CD4-positive, alpha-beta T cell treated with Interleukin-1 beta for 1 hour (primary cell): Measurements from ENCODE around the gene ZNF578.
A peak's percentile ranks its signal among the peaks of the same experiment; 100 is the strongest.
"Not testable (repeated sequence)": the region's sequence is repeated elsewhere in the genome, so short reads cannot be mapped to it uniquely, and the experiment has no call there.

Source experiments
- DNase-seq, 2 donors: peaks; one replicate each; pipeline ENCODE4 v3.0.0-alpha.2; 2020 to 2022

ZNF578 gene

GRCh38 chr19:52518646-52519045 lies 65.3 kb downstream of the ZNF578 start:
- no peak for DNase-seq

DNA sequence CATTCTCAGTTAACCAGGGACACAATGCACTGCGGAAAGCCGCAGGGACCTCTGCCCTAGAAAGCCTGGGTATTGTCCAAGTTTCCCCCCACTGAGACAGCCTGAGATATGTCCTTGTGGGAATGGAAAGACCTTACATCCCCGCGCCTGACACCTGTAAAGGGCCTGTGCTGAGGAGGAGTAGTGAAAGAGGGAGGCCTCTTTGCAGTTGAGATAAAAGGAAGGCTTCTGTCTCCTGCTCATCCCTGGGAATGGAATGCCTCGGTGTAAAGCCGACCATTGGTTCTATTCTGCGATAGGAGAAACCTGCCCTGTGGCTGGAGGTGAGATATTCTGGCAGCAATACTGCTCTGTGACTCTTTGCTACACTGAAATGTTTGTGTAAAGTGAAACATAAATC lies 65.8 kb downstream of the ZNF578 start:
- DNase-seq: not testable (repeated sequence)

GRCh38 chr19:52520013-52520412 lies 66.7 kb downstream of the ZNF578 start:
- no peak for DNase-seq

- no peak for DNase-seq
Observed at GRCh38 chr19:52522551-52522950, 69.2 kb downstream of the ZNF578 start.

GRCh38 chr19:52524086-52524485 lies 70.7 kb downstream of the ZNF578 start:
- DNase-seq: no peak

DNA sequence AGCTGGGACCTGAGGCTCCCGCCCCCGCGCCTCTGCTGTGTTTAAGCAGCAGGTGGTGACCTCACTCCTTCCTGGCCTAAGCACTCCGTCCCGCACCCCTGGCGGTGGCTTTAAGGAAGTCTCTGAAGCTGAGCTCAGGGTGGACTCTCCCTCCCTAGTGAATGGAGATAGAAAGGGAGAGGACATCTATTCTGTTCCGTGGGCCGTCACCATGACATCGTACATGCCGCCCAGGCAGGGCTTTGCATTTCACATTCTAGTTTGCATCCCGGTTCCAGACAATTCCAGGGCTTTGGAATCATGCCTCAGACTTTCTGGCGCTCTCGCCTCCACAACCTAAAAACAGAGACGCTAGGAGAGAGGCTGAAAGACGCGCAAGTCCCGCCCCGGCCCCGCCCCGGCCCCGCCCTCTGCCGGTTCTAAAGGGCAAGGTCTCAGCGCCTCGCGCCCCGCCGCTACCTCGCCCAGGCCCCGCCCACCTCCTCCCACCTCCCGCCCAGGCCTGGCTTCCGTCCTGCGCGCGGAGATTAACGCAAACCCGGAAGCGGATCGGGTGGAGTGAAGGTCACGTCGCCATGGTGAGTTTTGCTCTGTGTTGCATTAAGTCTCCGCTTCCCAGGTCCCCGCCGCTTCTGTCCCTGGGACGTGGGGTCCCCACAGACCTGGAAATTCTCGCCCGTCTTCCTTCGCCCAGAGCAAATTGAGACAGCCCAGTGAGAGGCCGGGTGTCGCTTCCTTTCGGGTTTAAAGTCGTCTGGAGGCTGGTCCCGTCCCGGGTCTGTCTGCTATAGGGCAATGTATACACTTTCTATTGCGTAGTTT lies 74.0 kb downstream of the ZNF578 start, which contains the start of gene ZNF808:
Gene ZNF808 (plus strand): TSS at position 535 of the 822 bp plus-strand sequence. CDS start 15,617 bp downstream, outside the sequence.
- peak; percentile 96 to 97 for DNase-seq

DNA sequence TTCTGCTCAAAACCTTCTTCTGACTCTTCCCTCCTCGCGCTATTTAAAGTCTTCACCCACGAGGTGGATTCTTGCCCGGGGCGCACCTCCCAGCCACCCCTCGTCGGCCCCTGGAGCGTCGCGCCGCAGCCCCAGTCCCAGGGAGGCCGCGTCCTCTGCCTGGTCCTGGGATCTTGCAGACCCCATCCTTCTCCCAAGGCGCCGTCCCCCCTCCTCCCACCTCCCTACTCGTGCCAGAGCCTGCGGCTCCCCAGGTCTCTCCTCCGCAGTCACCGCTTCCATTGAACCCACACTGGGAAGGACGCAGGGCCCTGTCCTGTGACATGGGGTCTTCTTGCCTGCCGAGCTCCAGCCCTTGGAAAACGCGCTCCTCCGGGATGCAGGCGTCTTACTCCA lies 74.6 kb downstream of the ZNF578 start:
- DNase-seq: no peak

DNA sequence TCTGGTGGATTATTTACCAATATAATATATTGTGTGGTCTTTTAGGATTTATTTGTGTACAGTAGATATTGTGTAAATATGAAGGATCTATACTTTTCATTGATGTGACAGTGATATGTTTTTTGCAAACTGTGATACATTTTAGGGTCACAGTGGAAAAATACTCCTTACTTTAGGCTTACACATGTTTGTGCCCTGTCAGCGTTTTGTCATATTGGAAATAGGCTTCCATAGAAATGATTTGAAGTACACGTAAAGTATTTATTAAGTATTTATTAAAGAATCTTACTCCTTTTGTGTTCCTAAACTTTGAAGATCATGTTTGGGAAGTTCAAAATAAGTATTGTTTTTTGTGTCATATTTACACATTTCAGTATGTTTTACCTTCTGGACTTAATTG lies 79.1 kb downstream of the ZNF578 start:
- no peak for DNase-seq

- no peak for DNase-seq
Observed at GRCh38 chr19:52533901-52534300, 80.5 kb downstream of the ZNF578 start.

GRCh38 chr19:52535385-52535770 lies 82.0 kb downstream of the ZNF578 start:
- peak in 1 of 2 donors; percentile 24 for DNase-seq

GRCh38 chr19:52535771-52536447 lies 82.6 kb downstream of the ZNF578 start:
- DNase-seq: peak; percentile 88 to 90

DNA sequence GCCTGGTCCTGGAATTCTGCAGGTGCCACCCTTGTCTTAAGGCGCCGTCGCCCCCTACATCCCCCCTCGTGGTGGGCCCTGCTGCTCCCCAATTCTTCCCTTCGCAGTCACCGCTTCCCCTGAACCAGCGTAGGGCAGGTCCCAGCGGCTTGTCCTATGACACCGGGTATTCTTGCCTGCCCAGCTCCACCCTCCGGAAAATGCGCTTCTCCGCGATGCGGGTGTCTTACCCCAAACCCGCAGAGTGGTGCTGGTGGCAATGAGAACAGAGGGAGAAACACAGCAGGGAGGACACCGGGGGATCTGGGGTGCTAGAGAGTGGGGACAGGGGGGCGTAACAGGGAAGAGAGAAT lies 83.1 kb downstream of the ZNF578 start:
- DNase-seq: peak; percentile 49 to 58

- DNase-seq: peak in 1 of 2 donors; percentile 34
Observed at GRCh38 chr19:52538815-52539214, 85.5 kb downstream of the ZNF578 start.

GRCh38 chr19:52541176-52541575 lies 87.8 kb downstream of the ZNF578 start:
- DNase-seq: not testable (repeated sequence)

DNA sequence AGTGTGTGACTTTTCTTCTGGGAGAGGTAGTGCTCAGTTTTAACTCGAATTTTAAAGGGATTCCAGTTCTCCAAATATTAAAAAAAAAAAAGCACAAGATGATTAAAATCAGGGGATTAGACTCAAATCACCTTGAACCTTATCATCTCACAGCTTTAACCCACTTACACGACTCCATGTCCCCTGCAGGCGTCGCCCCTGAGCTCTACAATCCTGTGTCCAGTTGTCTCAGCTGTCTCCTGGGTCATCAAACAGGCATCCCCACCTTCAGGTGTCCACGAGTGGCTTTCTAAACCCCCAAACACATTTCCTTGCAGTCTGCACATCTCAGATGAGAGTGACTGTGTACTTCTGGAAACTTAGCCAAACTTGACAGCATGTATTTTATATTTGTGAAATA lies 88.3 kb downstream of the ZNF578 start:
- DNase-seq: no peak

DNA sequence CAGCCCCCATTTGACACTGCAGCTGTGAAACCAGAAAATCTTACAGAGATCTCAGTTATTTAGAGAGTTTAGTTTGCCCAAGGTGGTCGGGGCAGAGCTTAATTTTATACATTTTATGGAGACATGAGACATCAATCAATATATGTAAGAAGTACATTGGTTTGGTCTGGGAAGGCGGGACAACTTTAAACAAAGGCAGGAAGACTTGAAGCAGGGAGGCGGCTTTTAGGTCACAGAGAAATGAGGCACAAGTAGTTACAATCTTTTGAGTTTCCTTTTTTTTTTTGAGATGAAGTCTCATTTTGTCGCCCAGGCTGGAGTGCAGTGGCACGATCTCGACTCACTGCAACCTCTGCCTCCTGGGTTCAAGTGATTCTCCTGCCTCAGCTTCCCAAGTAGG lies 89.2 kb downstream of the ZNF578 start:
- DNase-seq: not testable (repeated sequence)

DNA sequence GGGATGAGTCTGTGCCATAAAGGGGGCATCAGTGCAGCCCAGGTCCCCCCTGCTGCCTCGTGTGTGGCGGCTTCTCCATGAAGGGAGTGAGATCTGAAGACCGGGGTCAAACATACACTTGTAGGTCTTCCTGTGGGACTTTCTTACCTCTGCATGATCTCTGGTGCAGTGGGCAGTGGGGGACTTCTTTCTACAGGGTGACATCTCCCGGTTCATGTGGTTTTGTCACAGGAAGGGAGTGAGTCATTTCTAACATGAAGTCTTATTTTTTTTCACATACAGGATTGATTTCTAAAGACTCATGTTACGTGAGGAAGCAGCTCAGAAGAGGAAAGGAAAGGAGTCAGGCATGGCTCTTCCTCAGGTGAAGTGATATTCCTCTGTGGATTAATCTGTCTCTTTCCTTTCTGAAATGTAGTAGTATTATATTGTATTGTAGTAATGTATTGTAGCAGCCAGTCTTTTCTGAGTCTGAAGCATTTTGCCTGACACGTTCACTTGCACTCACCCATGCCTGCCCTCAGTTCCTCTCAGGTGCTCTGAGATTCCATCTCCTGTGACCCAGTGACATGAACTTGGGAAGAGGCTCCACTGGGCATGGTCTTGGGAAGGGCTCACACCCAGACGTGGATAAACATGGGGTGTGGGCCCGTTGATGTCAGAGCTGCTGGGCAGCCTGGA lies 89.8 kb downstream of the ZNF578 start:
- DNase-seq: peak; percentile 36 to 47

DNA sequence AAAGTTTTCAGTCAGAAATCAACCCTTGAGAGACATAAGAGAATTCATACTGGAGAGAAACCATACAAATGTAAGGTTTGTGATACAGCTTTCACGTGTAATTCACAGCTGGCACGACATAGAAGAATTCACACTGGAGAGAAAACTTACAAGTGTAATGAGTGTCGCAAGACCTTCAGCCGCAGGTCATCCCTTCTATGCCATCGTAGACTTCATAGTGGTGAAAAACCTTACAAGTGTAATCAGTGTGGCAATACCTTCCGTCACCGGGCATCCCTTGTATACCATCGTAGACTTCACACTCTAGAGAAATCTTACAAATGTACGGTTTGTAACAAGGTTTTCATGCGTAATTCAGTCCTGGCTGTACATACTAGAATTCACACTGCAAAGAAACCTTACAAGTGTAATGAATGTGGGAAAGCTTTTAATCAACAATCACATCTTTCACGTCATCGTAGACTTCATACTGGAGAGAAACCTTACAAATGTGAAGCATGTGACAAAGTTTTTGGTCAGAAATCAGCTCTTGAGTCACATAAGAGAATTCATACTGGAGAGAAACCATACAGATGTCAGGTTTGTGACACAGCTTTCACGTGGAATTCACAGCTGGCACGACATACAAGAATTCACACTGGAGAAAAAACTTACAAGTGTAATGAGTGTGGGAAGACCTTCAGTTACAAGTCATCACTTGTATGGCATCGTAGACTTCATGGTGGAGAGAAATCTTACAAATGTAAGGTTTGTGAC lies 101.0 kb downstream of the ZNF578 start:
- no peak for DNase-seq

GRCh38 chr19:52557231-52557995 lies 104.1 kb downstream of the ZNF578 start:
- DNase-seq: no peak

DNA sequence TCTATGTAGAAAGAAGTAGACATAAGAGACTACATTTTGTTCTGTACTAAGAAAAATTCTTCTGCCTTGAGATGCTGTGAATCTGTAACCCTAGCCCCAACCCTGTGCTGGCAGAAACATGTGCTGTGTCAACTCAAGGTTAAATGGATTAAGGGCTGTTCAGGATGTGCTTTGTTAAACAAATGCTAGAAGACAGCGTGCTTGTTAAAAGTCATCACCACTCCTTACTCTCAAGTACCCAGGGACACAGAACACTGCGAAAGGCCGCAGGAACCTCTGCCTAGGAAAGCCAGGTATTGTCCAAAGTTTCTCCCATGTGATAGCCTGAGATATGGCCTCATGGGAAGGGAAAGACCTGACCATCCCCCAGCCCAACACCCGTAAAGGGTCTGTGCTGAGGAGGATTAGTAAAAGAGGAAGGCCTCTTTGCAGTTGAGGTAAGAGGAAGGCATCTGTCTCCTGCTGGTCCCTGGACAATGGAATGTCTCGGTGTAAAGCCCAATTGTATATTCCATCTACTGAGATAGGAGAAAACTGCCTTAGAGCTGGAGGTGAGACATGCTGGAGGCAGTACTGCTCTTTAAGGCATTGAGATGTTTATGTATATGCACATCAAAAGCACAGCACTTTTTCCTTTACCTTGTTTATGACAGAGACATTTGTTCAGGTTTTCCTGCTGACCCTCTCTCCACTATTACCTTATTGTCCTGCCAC lies 105.5 kb downstream of the ZNF578 start:
- DNase-seq: not testable (repeated sequence)

DNA sequence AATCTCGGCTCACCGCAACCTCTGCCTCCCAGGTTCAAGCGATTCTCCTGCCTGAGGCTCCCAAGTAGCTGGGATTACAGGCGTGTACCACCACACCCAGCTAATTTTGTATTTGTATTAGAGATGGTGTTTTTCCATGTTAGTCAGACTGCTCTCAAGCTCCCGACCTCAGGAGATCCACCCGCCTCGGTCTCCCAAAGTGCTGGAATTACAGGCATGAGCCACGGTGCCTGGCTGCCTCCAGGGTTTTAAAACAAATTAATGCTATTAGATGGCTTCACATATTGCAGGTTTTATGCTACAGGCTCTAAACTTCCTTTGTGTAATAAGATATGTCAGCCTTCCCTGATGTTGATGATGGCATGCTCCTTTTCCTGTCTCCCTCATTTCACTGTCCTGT lies 108.3 kb downstream of the ZNF578 start:
- not testable (repeated sequence) for DNase-seq
